HepG2 (cell line): ENCODE results near the gene MTA1. TPM values are rescaled to one million over a fixed set of nuclear protein-coding genes. Genes with fewer than 3 reads are reported as not detected.

ENCODE experiments used
- ATAC-seq: fragments of 200-7000 bp; cut with Tn5 transposase; 3 replicates; pipeline ENCODE4 v1.9.1; 2020; ENCODE audit warnings: mild to moderate bottlenecking, moderate library complexity
- BruUV-seq: library from RNA; stranded (reverse); fragments of 400-500 nt; replicated peaks from 2 replicates; lab custom pipeline; 2021; lab: Mats Ljungman, UMichigan
- CTCF ChIA-PET: fragments of 300-600 bp; formaldehyde crosslinking; extraction: SDS; loops from one replicate; lab custom pipeline; 2021; ENCODE audit warnings: low total read pairs, inconsistent platforms, low intra/inter-chr PET ratio; lab: Yijun Ruan, JAX
- POLR2A ChIA-PET: fragments of 350-600 bp; sonication (Branson Sonifier 250); formaldehyde crosslinking; loops from one replicate; lab custom pipeline; 2020; ENCODE audit warnings: antibody characterized with exemption, inconsistent platforms; lab: Yijun Ruan, JAX
- DNase-seq: peaks from one replicate; pipeline ENCODE4 v3.0.0-alpha.2; 2015; ENCODE audit warnings: low spot score
- FAIRE-seq: peaks from 3 replicates; lab custom pipeline; 2011; peaks lifted over from hg19 to GRCh38; lab: Jason Lieb, UNC
- H2AFZ ChIP-seq: one replicate; pipeline ENCODE4 v1.6.1; 2011; ENCODE audit warnings: low read length, inconsistent platforms
- H3K27ac ChIP-seq: fragments of 300-600 bp; 3 replicates; pipeline ENCODE4 v1.8.0; 2011; ENCODE audit warnings: mixed run types, mild to moderate bottlenecking, mixed read lengths, low read length, inconsistent platforms; ENCODE audit not compliant: insufficient read depth; ENCODE audit errors: extremely low read length
- H3K27me3 ChIP-seq, 2 experiments: fragments of 200-600 bp in 1 of 2; 2 replicates in 1 of 2; 3 replicates in 1 of 2; pipeline versions ENCODE4 v1.6.0 to v1.8.0; 2011; ENCODE audit warnings: low read length in 2 of 2, mild to moderate bottlenecking in 2 of 2, moderate library complexity in 2 of 2, inconsistent platforms in 1 of 2; ENCODE audit not compliant: insufficient read depth in 2 of 2, control insufficient read depth in 1 of 2
- H3K36me3 ChIP-seq, 2 experiments: fragments of 200-600 bp in 1 of 2; replicated peaks in 1 of 2; 2 replicates in 1 of 2; 3 replicates in 1 of 2; pipeline versions ENCODE4 v1.5.1 to v1.8.0; 2011; ENCODE audit warnings: low read length in 2 of 2, inconsistent platforms in 1 of 2; ENCODE audit not compliant: insufficient read depth in 2 of 2, control insufficient read depth in 1 of 2
- H3K4me1 ChIP-seq: 2 replicates; pipeline ENCODE4 v1.5.1; 2012; ENCODE audit warnings: low read length, inconsistent platforms; ENCODE audit not compliant: insufficient read depth
- H3K4me2 ChIP-seq: 2 replicates; pipeline ENCODE4 v1.6.0; 2011; ENCODE audit warnings: low read depth, low read length, inconsistent platforms
- H3K4me3 ChIP-seq, 3 experiments: fragments of 200-600 bp in 1 of 3; sonication (generic), shearing (Covaris generic) in 1 of 3; replicated peaks in 1 of 3; 2 replicates each; pipeline ENCODE4 v1.5.1; 2011 to 2016; ENCODE audit warnings: low read length in 3 of 3, inconsistent platforms in 2 of 3, low read depth in 2 of 3, mild to moderate bottlenecking in 2 of 3, control low read depth in 1 of 3, mixed read lengths in 1 of 3; ENCODE audit not compliant: insufficient read depth in 1 of 3
- H3K79me2 ChIP-seq: one replicate; pipeline ENCODE4 v1.6.1; 2011; ENCODE audit warnings: low read length, inconsistent platforms; ENCODE audit not compliant: insufficient read depth
- H3K9ac ChIP-seq: 2 replicates; pipeline ENCODE4 v1.6.0; 2011; ENCODE audit warnings: mild to moderate bottlenecking, low read depth, low read length, inconsistent platforms; ENCODE audit not compliant: insufficient read depth
- H3K9me3 ChIP-seq: 2 replicates; pipeline ENCODE4 v1.5.1; 2012; ENCODE audit warnings: mild to moderate bottlenecking, low read length
- H4K20me1 ChIP-seq: 2 replicates; pipeline ENCODE4 v1.6.0; 2011; ENCODE audit warnings: inconsistent platforms, mild to moderate bottlenecking, low read length, moderate library complexity; ENCODE audit not compliant: insufficient read depth
- CBX5 ChIP-seq: sonication (generic); formaldehyde crosslinking; IDR thresholded peaks from 2 replicates; pipeline ENCODE4 v1.4.0; 2020; ENCODE audit warnings: missing genetic modification reagents, borderline replicate concordance
- FOXA3 ChIP-seq: IDR thresholded peaks from 2 replicates; pipeline ENCODE4 v1.6.1; 2016; ENCODE audit warnings: missing genetic modification reagents, missing compliant biosample characterization
- RERE ChIP-seq: IDR thresholded peaks from 2 replicates; pipeline ENCODE4 v1.6.1; 2016; ENCODE audit warnings: low read depth, missing genetic modification reagents, missing compliant biosample characterization
- SP2 ChIP-seq: sonication (generic); formaldehyde crosslinking; IDR thresholded peaks from 2 replicates; pipeline ENCODE4 v1.5.1; 2020; ENCODE audit warnings: mild to moderate bottlenecking, missing genetic modification reagents
- SUZ12 ChIP-seq: fragments of 150-350 bp; IDR thresholded peaks from 2 replicates; pipeline ENCODE4 v1.6.1; 2014; ENCODE audit warnings: low read depth, low read length
- ZBTB3 ChIP-seq: sonication (generic); formaldehyde crosslinking; IDR thresholded peaks from 2 replicates; pipeline ENCODE4 v1.4.0; 2020; ENCODE audit warnings: low read depth, mild to moderate bottlenecking, moderate library complexity, missing genetic modification reagents, borderline replicate concordance
- ZC3H13 ChIP-seq: sonication (generic); formaldehyde crosslinking; IDR thresholded peaks from 2 replicates; pipeline ENCODE4 v1.8.1; 2023; ENCODE audit warnings: mild to moderate bottlenecking, missing genetic modification reagents, moderate library complexity
- ZNF432 ChIP-seq: sonication (generic); formaldehyde crosslinking; IDR thresholded peaks from 2 replicates; pipeline ENCODE4 v1.5.0; 2020; ENCODE audit warnings: missing genetic modification reagents, mild to moderate bottlenecking, borderline replicate concordance
- WGBS: methylation state at CpG from one replicate; pipeline ENCODE4 v1.1.6; 2017; ENCODE audit warnings: low lambda C conversion rate; 5-methylcytosine and 5-hydroxymethylcytosine counted together
- in situ Hi-C: cut with HindIII; loops from 2 replicates; pipeline ENCODE4 v1.10.0; 2017; ENCODE audit warnings: low pct_unique_long_range_greater_than_20kb; ENCODE audit not compliant: extremely low pct_ligation_motif_present
- intact Hi-C: fragments of 100-400 bp; cut with micrococcal nuclease; formaldehyde crosslinking; loops from one replicate; pipeline ENCODE4 v1.10.0; 2022; ENCODE audit not compliant: unreplicated experiment
- polyA plus RNA-seq, 8 experiments: library from polyadenylated mRNA; depleted of rRNA in 3 of 8; stranded (reverse) in 7 of 8; unstranded in 1 of 8; fragments of >200 nt; fragmentation: Illumina TruSeq in 4 of 8; extraction: Trizol in 4 of 8; gene quantifications; 2 replicates each; pipeline versions ENCODE4 v1.2.1 to v1.2.3, GENCODE V29; 2011 to 2016; ENCODE audit warnings: low read depth in 4 of 8, missing spikeins in 1 of 8, mixed read lengths in 1 of 8; ENCODE audit not compliant: insufficient read depth in 1 of 8
- total RNA-seq, 5 experiments: library from RNA; depleted of rRNA; stranded (reverse); fragments of >200 nt; fragmentation: Illumina TruSeq; extraction: Trizol; gene quantifications; 2 replicates each; pipeline ENCODE4 v1.2.3, GENCODE V29; 2016; ENCODE audit warnings: low read depth in 1 of 5
- TF ChIP-seq, protein P1 (sequence below): sonication (generic); formaldehyde crosslinking; IDR thresholded peaks from 2 replicates; pipeline ENCODE4 v1.4.0; 2020; ENCODE audit warnings: missing genetic modification reagents
- TF ChIP-seq, protein P2 (sequence below): sonication (generic); formaldehyde crosslinking; IDR thresholded peaks from 2 replicates; pipeline ENCODE4 v1.5.1; 2020; ENCODE audit warnings: mild to moderate bottlenecking, missing genetic modification reagents, moderate library complexity

Gene MTA1
- total and polyA plus RNA-seq, 2 of the 13 experiments (the other 11 are each of a cell fraction or from before 2014, with no cell fraction given), result 35.2 to 85.8 TPM

DNA sequence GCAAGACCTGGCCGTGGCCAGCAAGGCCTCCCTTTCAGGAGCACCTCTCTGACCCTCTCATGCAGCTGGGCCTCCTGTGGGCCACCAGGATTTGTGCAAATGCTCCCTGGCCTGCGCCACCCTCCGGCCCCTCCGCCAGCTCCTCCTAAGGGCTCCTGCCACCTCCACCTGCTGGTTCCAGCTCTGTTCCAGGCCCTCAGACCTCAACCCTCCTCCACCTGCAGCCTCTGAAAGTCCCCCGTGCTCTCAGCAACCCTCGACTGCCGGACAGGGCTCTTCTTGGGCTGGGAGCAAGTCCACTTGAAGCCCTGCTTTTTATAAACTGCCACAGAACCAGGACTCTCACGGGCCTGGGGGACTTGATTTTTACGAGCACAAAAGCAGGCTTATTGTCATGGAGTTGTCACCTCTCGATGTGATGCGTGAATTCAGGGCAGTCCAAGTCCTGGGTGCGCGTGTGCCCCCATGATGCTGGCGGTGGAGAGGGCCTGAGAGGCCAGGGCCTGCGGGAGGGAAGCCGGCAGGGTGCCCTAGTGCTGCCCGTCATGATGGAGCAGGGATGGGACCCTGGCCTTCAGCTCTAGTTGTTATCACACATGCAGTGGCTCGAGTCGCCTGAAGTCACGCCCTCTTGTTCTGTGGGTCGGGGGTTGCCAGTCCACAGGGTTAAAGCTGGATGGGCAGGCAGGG, 80.6 kb downstream of the MTA1 start (continued):
- TF ChIP-seq, protein P1, sequence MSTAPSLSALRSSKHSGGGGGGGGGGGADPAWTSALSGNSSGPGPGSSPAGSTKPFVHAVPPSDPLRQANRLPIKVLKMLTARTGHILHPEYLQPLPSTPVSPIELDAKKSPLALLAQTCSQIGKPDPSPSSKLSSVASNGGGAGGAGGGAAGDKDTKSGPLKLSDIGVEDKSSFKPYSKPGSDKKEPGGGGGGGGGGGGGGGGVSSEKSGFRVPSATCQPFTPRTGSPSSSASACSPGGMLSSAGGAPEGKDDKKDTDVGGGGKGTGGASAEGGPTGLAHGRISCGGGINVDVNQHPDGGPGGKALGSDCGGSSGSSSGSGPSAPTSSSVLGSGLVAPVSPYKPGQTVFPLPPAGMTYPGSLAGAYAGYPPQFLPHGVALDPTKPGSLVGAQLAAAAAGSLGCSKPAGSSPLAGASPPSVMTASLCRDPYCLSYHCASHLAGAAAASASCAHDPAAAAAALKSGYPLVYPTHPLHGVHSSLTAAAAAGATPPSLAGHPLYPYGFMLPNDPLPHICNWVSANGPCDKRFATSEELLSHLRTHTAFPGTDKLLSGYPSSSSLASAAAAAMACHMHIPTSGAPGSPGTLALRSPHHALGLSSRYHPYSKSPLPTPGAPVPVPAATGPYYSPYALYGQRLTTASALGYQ (CRISPR knock-in tag), result no peak
- TF ChIP-seq ZNF432 (CRISPR knock-in tag) (no peak), SUZ12 (no peak), ZC3H13 (CRISPR knock-in tag) (0 out of 2 replicates have a peak, but pooled peaks have one; percentile 11)
- TF ChIP-seq, protein P2, sequence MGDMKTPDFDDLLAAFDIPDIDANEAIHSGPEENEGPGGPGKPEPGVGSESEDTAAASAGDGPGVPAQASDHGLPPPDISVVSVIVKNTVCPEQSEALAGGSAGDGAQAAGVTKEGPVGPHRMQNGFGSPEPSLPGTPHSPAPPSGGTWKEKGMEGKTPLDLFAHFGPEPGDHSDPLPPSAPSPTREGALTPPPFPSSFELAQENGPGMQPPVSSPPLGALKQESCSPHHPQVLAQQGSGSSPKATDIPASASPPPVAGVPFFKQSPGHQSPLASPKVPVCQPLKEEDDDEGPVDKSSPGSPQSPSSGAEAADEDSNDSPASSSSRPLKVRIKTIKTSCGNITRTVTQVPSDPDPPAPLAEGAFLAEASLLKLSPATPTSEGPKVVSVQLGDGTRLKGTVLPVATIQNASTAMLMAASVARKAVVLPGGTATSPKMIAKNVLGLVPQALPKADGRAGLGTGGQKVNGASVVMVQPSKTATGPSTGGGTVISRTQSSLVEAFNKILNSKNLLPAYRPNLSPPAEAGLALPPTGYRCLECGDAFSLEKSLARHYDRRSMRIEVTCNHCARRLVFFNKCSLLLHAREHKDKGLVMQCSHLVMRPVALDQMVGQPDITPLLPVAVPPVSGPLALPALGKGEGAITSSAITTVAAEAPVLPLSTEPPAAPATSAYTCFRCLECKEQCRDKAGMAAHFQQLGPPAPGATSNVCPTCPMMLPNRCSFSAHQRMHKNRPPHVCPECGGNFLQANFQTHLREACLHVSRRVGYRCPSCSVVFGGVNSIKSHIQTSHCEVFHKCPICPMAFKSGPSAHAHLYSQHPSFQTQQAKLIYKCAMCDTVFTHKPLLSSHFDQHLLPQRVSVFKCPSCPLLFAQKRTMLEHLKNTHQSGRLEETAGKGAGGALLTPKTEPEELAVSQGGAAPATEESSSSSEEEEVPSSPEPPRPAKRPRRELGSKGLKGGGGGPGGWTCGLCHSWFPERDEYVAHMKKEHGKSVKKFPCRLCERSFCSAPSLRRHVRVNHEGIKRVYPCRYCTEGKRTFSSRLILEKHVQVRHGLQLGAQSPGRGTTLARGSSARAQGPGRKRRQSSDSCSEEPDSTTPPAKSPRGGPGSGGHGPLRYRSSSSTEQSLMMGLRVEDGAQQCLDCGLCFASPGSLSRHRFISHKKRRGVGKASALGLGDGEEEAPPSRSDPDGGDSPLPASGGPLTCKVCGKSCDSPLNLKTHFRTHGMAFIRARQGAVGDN (CRISPR knock-in tag), result peak; percentile 1
- TF ChIP-seq, all 625 proteins: peak for 28

DNA sequence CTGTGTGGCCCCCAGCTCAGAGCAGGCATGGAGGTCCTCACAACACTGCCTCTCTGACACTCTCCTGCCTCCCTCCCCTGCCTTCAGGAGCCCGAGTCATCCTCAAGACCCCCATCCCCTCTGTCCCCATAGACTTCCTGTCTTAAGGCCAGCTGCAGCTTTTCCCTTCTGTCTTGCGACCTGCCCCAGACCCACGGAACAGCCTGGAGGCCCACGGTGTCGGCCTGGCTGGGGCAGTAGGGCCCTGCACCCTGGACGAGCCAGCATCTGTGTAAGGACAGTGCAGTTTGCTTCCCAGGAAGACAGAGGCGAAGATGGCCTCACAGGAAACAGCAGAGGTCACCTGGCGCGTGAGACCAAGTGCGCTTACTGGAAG, 81.1 kb downstream of the MTA1 start:
- Histone ChIP-seq H3K79me2 (peaks cover 7% of the 10 kb centered on the region), H3K27ac (peak overlapping the region; percentile 96), H3K4me3 (no peak overlapping the region; a peak in 1 of 6 replicates), H4K20me1 (no peaks in the 10 kb centered on the region), H3K9me3 (no peaks in the 10 kb centered on the region), H2AFZ (no peak overlapping the region), H3K4me1 (peaks cover 91% of the 10 kb centered on the region), H3K36me3 (no peaks in the 10 kb centered on the region), H3K27me3 (peaks cover 0 to 7% of the 10 kb centered on the region in 2 experiments; a peak in 3 of 5 replicates), H3K9ac (peak overlapping the region; percentile 79; the same call in 1 of the 2 replicates), H3K4me2 (peak overlapping the region; percentile 67; the same call in 1 of the 2 replicates)
- WGBS, result 94% methylated on average over 10 of the region's 10 CpGs
- DNase-seq (no peak), ATAC-seq (no peak), FAIRE-seq (no peak)
- in situ Hi-C loops (no loop called here), intact Hi-C loops (no loop called here)
- no TSS peak for BruUV-seq
- CTCF ChIA-PET, result no interaction called here
- POLR2A ChIA-PET, result interaction anchor here (1.4 to 1.8 kb wide), 2 partner anchors 9 to 27 kb away, joined by 5 to 7 read pairs; no protein-coding TSS in a partner anchor
- no peak for TF ChIP-seq SP2
- TF ChIP-seq FOXA3, result no peak
- TF ChIP-seq CBX5 (CRISPR knock-in tag), result no peak
- no peak for TF ChIP-seq RERE (CRISPR knock-in tag)
- no peak for TF ChIP-seq ZBTB3
